A673 (cell line): ENCODE results near the gene WDR72. TPM values are rescaled to one million over a fixed set of nuclear protein-coding genes. Genes with fewer than 3 reads are reported as not detected.

ENCODE experiments used
- BruUV-seq: library from RNA; stranded (reverse); fragments of 400-500 nt; replicated peaks from 2 replicates; lab custom pipeline; 2021; lab: Mats Ljungman, UMichigan
- CTCF ChIA-PET: fragments of 300-600 bp; sonication (Branson Sonifier 250); formaldehyde crosslinking; loops from one replicate; lab custom pipeline; 2022; ENCODE audit warnings: antibody characterized with exemption; lab: Charles Lee
- POLR2A ChIA-PET: fragments of 300-600 bp; sonication (Branson Sonifier 250); formaldehyde crosslinking; loops from one replicate; lab custom pipeline; 2022; ENCODE audit warnings: antibody characterized with exemption; ENCODE audit not compliant: low non-redundant PET; lab: Charles Lee
- DNase-seq: peaks from one replicate; pipeline ENCODE4 v3.0.0-alpha.2; 2015; ENCODE audit warnings: low spot score
- H3K27ac ChIP-seq: fragments of 200-600 bp; sonication (generic); 2 replicates; pipeline ENCODE4 v1.5.1; 2016; ENCODE audit warnings: mixed run types, low read depth, mild to moderate bottlenecking, mixed read lengths, antibody characterized with exemption, low read length; ENCODE audit not compliant: poor library complexity, severe bottlenecking
- H3K27me3 ChIP-seq: fragments of 200-600 bp; sonication (generic); replicated peaks from 2 replicates; pipeline ENCODE4 v1.6.1; 2017; ENCODE audit warnings: mixed run types, low read depth, mild to moderate bottlenecking, mixed read lengths, antibody characterized with exemption, low read length; ENCODE audit not compliant: insufficient read depth, poor library complexity
- H3K36me3 ChIP-seq: fragments of 200-600 bp; sonication (generic); 2 replicates; pipeline ENCODE4 v1.6.1; 2016; ENCODE audit warnings: mixed run types, mild to moderate bottlenecking, mixed read lengths, antibody characterized with exemption, low read length; ENCODE audit not compliant: insufficient read depth, poor library complexity, severe bottlenecking
- H3K4me1 ChIP-seq: fragments of 200-600 bp; sonication (generic); 2 replicates; pipeline ENCODE4 v1.6.1; 2017; ENCODE audit warnings: mixed run types, mild to moderate bottlenecking, mixed read lengths, antibody characterized with exemption, low read length; ENCODE audit not compliant: insufficient read depth, poor library complexity, severe bottlenecking
- H3K4me3 ChIP-seq: fragments of 200-600 bp; sonication (generic); 2 replicates; pipeline ENCODE4 v1.5.1; 2016; ENCODE audit warnings: low read depth, mixed run types, mild to moderate bottlenecking, mixed read lengths, low read length; ENCODE audit not compliant: poor library complexity, severe bottlenecking
- H3K9me3 ChIP-seq: fragments of 200-600 bp; sonication (generic); 2 replicates; pipeline ENCODE4 v1.6.1; 2016; ENCODE audit warnings: mixed run types, low read depth, mild to moderate bottlenecking, mixed read lengths, antibody characterized with exemption, low read length; ENCODE audit not compliant: poor library complexity, severe bottlenecking
- CTCF ChIP-seq: fragments of 300-800, 200-600 bp; sonication (generic); conservative IDR thresholded peaks from 2 replicates; pipeline ENCODE4 v1.5.1; 2017; ENCODE audit warnings: low read depth, mild to moderate bottlenecking, antibody characterized with exemption, low read length, moderate library complexity, mixed read lengths
- EZH2 ChIP-seq: fragments of 200-600 bp; sonication (generic); IDR thresholded peaks from 2 replicates; pipeline ENCODE4 v1.6.1; 2017; ENCODE audit warnings: borderline replicate concordance, low read depth, mild to moderate bottlenecking, mixed read lengths, antibody characterized with exemption, low read length; ENCODE audit not compliant: poor library complexity, severe bottlenecking
- intact Hi-C: fragments of 100-400 bp; cut with micrococcal nuclease; formaldehyde crosslinking; loops from one replicate; pipeline ENCODE4 v1.10.0; 2022; ENCODE audit not compliant: unreplicated experiment
- total RNA-seq: library from RNA; stranded (reverse); gene quantifications from 2 replicates; pipeline ENCODE4 v1.2.3, GENCODE V29; 2021

The WDR72 gene
- total RNA-seq, 1 experiment from 2014 or later: not detected

DNA sequence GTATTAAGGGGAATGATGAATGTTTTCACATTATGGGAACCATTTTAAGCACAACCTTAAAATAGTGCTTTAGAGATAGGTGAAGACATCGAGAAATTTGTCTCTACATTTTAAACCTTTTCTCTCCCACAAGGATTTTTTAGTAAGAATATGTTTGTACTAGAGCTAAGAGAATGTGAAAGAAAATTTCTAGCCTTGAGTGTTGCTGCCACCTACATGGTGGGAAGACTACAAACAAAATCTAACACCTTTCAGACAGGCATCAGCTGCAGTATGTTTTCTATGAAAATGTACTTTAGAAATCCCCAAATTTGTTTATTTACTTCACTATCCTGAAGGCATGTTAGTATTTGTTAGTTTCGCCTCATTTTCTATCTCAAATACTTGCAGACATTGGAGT lies 247.4 kb downstream of the WDR72 start:
- no peaks in the 10 kb centered on the region for H3K36me3 ChIP-seq
- H3K27me3 ChIP-seq: no peaks in the 10 kb centered on the region
- no peak for DNase-seq
- no peaks in the 10 kb centered on the region for H3K4me1 ChIP-seq
- no peak for TF ChIP-seq EZH2
- TF ChIP-seq CTCF: no peak
- no peak overlapping the region for H3K27ac ChIP-seq
- H3K9me3 ChIP-seq: no peaks in the 10 kb centered on the region
- POLR2A ChIA-PET: no interaction called here
- no peak overlapping the region for H3K4me3 ChIP-seq
- no TSS peak for BruUV-seq
- CTCF ChIA-PET: no interaction called here
- intact Hi-C loops: no loop called here

DNA sequence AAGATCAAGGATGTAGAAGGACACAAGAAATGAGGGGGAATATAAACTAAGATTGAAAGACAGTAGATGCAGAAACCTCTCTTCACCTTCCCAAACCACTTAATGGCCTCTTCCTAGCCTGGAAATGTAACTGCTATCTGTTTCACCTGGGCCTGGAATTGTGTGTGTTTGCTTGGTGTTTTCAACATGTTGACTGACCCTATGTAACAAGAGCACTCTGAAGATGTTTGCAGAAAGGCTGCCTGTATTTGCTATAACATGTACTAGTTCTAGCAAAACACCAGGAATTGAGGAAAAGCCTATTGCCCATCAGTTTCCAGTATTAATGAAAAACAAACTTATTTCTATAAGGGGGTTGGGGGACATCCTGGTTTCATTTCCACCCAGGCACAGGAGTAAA lies 248.3 kb downstream of the WDR72 start:
- Histone ChIP-seq H3K27me3 (no peaks in the 10 kb centered on the region), H3K27ac (no peak overlapping the region), H3K9me3 (no peaks in the 10 kb centered on the region), H3K36me3 (no peaks in the 10 kb centered on the region), H3K4me1 (no peaks in the 10 kb centered on the region), H3K4me3 (no peak overlapping the region)
- intact Hi-C loops: no loop called here
- BruUV-seq: no TSS peak
- no peak for TF ChIP-seq EZH2
- no peak for TF ChIP-seq CTCF
- no peak for DNase-seq
- ChIA-PET CTCF (no interaction called here), POLR2A (no interaction called here)

DNA sequence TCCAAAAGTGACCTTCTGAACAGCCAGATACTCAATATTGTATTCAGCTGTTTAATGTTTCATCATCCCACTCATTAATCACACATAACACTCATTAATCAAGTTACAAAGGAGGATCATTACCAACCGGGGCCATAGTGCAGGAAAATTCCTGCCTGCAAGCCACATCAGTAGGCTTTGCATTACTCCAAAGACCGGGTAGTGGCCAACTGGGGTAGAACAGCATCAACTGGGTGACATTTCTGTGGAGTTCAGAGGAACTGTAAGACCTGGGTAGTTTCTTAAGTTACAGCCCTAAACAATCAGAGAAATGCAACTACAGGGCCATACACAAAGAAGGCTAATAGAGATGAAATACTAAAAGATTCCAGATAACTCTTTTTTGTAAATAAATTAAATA lies 253.1 kb downstream of the WDR72 start:
- no peaks in the 10 kb centered on the region for H3K9me3 ChIP-seq
- TF ChIP-seq EZH2 (no peak), CTCF (no peak)
- ChIA-PET CTCF (no interaction called here), POLR2A (no interaction called here)
- no peaks in the 10 kb centered on the region for H3K27me3 ChIP-seq
- H3K4me3 ChIP-seq: no peak overlapping the region
- no peaks in the 10 kb centered on the region for H3K36me3 ChIP-seq
- H3K27ac ChIP-seq: no peak overlapping the region
- no peaks in the 10 kb centered on the region for H3K4me1 ChIP-seq
- BruUV-seq: no TSS peak
- DNase-seq: no peak
- intact Hi-C loops: no loop called here
